GM10248 (cell line): ENCODE measurements around the gene PRR13.
"Not testable (repeated sequence)": the region's sequence is repeated elsewhere in the genome, so short reads cannot be mapped to it uniquely, and the experiment has no call there.

Experiments
- CTCF ChIA-PET: fragments of 300-600 bp; sonication (Branson Sonifier 250); formaldehyde crosslinking; extraction: SDS; loops from one replicate; lab custom pipeline; 2021; ENCODE audit warnings: antibody characterized with exemption; lab: Yijun Ruan, JAX
- POLR2A ChIA-PET: fragments of 350-650 bp; sonication (Branson Sonifier 250); formaldehyde crosslinking; extraction: SDS; loops from one replicate; lab custom pipeline; 2020; ENCODE audit warnings: antibody characterized with exemption; lab: Yijun Ruan, JAX
- DNase-seq: peaks from one replicate; pipeline ENCODE4 v3.0.0; 2012; ENCODE audit errors: extremely low spot score
- TF ChIP-seq, protein P1 (sequence below): IDR thresholded peaks from 2 replicates; pipeline ENCODE4 v1.5.1; 2012; ENCODE audit warnings: mild to moderate bottlenecking, low read depth; ENCODE audit errors: extremely low read depth, missing control alignments, control extremely low read depth

Gene PRR13

DNA sequence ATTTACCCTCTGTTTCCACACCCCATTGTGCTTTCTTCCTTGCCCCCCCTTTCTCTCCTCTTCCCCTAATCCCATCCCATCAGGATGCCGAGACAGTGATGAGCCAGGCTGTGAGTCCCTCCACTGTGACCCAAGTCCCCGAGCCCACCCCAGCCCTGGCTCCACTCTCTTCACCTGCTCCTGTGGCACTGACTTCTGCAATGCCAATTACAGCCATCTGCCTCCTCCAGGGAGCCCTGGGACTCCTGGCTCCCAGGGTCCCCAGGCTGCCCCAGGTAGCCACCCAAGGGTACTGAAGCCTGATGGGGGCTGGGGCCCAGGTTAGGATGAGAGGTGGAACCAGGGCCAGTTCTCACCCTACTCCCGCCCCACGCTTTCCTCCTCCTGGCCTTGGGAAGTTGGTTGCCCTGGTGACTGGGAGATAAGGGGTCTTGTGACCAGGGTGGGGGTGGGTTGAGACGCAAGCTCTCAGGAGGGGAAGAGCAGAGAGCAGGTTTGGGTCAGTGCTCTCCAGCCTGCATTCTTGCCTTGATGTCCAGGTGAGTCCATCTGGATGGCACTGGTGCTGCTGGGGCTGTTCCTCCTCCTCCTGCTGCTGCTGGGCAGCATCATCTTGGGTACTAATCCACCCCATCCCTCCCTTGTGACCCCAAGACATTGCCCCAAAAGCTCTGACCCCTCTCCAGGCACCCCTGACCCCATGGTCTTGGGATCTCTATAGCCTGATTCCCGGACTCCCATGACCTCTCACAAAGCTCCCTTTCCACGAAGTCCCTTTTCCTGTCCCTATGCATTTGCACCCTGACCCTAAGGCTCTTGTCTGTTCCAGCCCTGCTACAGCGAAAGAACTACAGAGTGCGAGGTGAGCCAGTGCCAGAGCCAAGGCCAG is 16.7 kb upstream of the PRR13 start:
- POLR2A ChIA-PET: no interaction called here
- TF ChIP-seq, protein P1, sequence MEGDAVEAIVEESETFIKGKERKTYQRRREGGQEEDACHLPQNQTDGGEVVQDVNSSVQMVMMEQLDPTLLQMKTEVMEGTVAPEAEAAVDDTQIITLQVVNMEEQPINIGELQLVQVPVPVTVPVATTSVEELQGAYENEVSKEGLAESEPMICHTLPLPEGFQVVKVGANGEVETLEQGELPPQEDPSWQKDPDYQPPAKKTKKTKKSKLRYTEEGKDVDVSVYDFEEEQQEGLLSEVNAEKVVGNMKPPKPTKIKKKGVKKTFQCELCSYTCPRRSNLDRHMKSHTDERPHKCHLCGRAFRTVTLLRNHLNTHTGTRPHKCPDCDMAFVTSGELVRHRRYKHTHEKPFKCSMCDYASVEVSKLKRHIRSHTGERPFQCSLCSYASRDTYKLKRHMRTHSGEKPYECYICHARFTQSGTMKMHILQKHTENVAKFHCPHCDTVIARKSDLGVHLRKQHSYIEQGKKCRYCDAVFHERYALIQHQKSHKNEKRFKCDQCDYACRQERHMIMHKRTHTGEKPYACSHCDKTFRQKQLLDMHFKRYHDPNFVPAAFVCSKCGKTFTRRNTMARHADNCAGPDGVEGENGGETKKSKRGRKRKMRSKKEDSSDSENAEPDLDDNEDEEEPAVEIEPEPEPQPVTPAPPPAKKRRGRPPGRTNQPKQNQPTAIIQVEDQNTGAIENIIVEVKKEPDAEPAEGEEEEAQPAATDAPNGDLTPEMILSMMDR: no peak
- DNase-seq: no peak
- CTCF ChIA-PET: interaction anchor here (1.1 to 14.6 kb wide), 4 partner anchors 8 to 102 kb away, joined by 4 to 381 read pairs (median 36); partner anchors contain the start of gene AAAS

- TF ChIP-seq, protein P1: no peak
- DNase-seq: no peak
- POLR2A ChIA-PET: no interaction called here
- CTCF ChIA-PET: interaction anchor here (0.6 to 14.6 kb wide), 4 partner anchors 8 to 103 kb away, joined by 3 to 381 read pairs (median 36); partner anchors contain the start of gene AAAS
Observed at GRCh38 chr12:53425515-53426150, 15.9 kb upstream of the PRR13 start.

- ChIA-PET POLR2A (no interaction called here), CTCF (interaction anchor here (0.9 to 14.6 kb wide), 6 partner anchors 12 to 107 kb away, joined by 3 to 381 read pairs (median 6); partner anchors contain the start of gene AAAS)
- TF ChIP-seq, protein P1: no peak
- DNase-seq: no peak
Observed at GRCh38 chr12:53427905-53428594, 13.5 kb upstream of the PRR13 start.

- ChIA-PET POLR2A (no interaction called here), CTCF (interaction anchor here (0.9 to 14.6 kb wide), 8 partner anchors 7 to 107 kb away, joined by 3 to 381 read pairs (median 4); partner anchors contain the start of gene AAAS)
- no peak for DNase-seq
- TF ChIP-seq, protein P1: no peak
Observed at GRCh38 chr12:53428741-53429140, 12.8 kb upstream of the PRR13 start.

GRCh38 chr12:53430116-53430515 is 11.4 kb upstream of the PRR13 start:
- DNase-seq: no peak
- CTCF ChIA-PET: interaction anchor here (1.2 to 14.6 kb wide), 2 partner anchors 9 to 78 kb away, joined by 4 to 381 read pairs; no protein-coding TSS in a partner anchor
- POLR2A ChIA-PET: no interaction called here
- TF ChIP-seq, protein P1: no peak

- ChIA-PET CTCF (interaction anchor here (2.4 to 14.6 kb wide), 2 partner anchors 80 to 110 kb away, joined by 8 to 381 read pairs; partner anchors contain the start of gene AAAS), POLR2A (no interaction called here)
- no peak for DNase-seq
- TF ChIP-seq, protein P1: no peak
Observed at GRCh38 chr12:53431187-53431586, 10.3 kb upstream of the PRR13 start.

DNA sequence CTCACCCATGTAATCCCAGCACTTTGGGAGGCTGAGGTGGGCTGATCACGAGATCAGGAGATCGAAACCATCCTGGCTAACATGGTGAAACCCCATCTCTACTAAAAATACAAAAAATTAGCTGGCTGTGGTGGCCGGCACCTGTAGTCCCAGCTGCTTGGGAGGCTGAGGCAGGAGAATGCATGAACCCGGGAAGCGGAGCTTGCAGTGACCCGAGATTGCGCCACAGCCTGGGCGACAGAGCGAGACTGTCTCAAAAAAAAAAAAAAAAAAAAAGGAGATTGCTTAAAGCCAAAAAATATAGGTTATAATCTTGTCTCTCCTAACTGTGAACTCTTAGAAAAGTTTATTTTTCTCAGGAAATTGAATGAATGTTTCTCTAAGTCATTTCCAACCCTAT is 6.2 kb upstream of the PRR13 start:
- DNase-seq, CTCF ChIA-PET, POLR2A ChIA-PET: not testable (repeated sequence)

DNA sequence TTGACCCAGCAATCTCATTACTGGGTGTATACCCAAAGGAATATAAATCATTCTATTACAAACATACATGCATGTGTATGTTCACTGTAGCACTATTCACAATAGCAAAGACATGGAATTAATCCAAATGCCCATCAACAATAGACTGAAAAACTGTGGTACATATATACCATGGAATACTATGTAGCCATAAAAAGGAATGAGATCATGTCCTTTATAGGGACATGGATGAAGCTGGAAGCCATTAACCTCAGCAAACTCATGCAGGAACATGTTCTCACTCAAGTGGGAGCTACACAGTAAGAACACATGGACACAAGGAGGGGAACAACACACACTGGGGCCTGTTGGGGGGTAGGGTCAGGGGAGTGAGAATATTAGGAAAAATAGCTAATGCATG is 2.0 kb upstream of the PRR13 start:
- DNase-seq, POLR2A ChIA-PET: not testable (repeated sequence)
- CTCF ChIA-PET: interaction anchor here (0.7 to 1.5 kb wide), 8 partner anchors 11 to 118 kb away, joined by 3 to 8 read pairs (median 4); partner anchors contain the start of genes AAAS and AMHR2
